GM23338 (cell line): ENCODE results near the gene TRABD. TPM values are rescaled to one million over a fixed set of nuclear protein-coding genes. Genes with fewer than 3 reads are reported as not detected.
"Not testable (repeated sequence)": the region's sequence is repeated elsewhere in the genome, so short reads cannot be mapped to it uniquely, and the experiment has no call there.

ENCODE experiments used
- ATAC-seq: fragments of 200-7000 bp; cut with Tn5 transposase; 3 replicates; pipeline ENCODE4 v1.9.1; 2020
- DNase-seq: peaks from one replicate; pipeline ENCODE4 v3.0.0-alpha.2; 2015; ENCODE audit warnings: low spot score
- H2AFZ ChIP-seq: fragments of 200-600 bp; sonication (generic); 2 replicates; pipeline ENCODE4 v1.8.0; 2016; ENCODE audit warnings: antibody characterized with exemption, mild to moderate bottlenecking, moderate library complexity
- H3F3A ChIP-seq: fragments of 200-600 bp; sonication (generic); replicated peaks from 2 replicates; pipeline ENCODE4 v1.8.0; 2017; ENCODE audit warnings: antibody characterized with exemption, mixed run types, low read depth
- H3K27ac ChIP-seq: fragments of 200-600 bp; sonication (generic); 2 replicates; pipeline ENCODE4 v1.6.1; 2016; ENCODE audit warnings: low read depth
- H3K27me3 ChIP-seq: fragments of 200-600 bp; sonication (generic); 2 replicates; pipeline ENCODE4 v1.8.0; 2016; ENCODE audit warnings: mild to moderate bottlenecking, mixed run types, moderate library complexity; ENCODE audit not compliant: insufficient read depth
- H3K36me3 ChIP-seq: fragments of 200-600 bp; sonication (generic); 2 replicates; pipeline ENCODE4 v1.8.0; 2016; ENCODE audit warnings: mild to moderate bottlenecking; ENCODE audit not compliant: insufficient read depth
- H3K4me1 ChIP-seq: fragments of 200-600 bp; sonication (generic); 2 replicates; pipeline ENCODE4 v1.8.0; 2016; ENCODE audit warnings: mild to moderate bottlenecking, moderate library complexity; ENCODE audit not compliant: insufficient read depth
- H3K4me2 ChIP-seq: fragments of 200-600 bp; sonication (generic); 2 replicates; pipeline ENCODE4 v1.7.1; 2017; ENCODE audit warnings: mixed run types
- H3K4me3 ChIP-seq: fragments of 200-600 bp; sonication (generic); 2 replicates; pipeline ENCODE4 v1.6.1; 2016; ENCODE audit warnings: mixed run types
- H3K79me2 ChIP-seq: fragments of 200-600 bp; sonication (generic); replicated peaks from 2 replicates; pipeline ENCODE4 v1.8.0; 2017; ENCODE audit warnings: mild to moderate bottlenecking; ENCODE audit not compliant: insufficient read depth
- H3K9me2 ChIP-seq: fragments of 200-600 bp; sonication (generic); 2 replicates; pipeline ENCODE4 v1.8.0; 2017; ENCODE audit not compliant: insufficient read depth
- H4K20me1 ChIP-seq: fragments of 200-600 bp; sonication (generic); replicated peaks from 2 replicates; pipeline ENCODE4 v1.8.0; 2017; ENCODE audit warnings: mild to moderate bottlenecking; ENCODE audit not compliant: insufficient read depth
- H3K27ac Mint-ChIP-seq: 2 replicates; pipeline ENCODE4 v1.8.0; 2020; ENCODE audit warnings: inconsistent platforms, mild to moderate bottlenecking, moderate library complexity, mixed read lengths
- H3K27me3 Mint-ChIP-seq: 3 replicates; pipeline ENCODE4 v1.8.0; 2022; ENCODE audit warnings: low read depth, mild to moderate bottlenecking, moderate library complexity, mixed read lengths, inconsistent platforms; ENCODE audit not compliant: insufficient read depth, poor library complexity
- H3K36me3 Mint-ChIP-seq: 3 replicates; pipeline ENCODE4 v1.8.0; 2021; ENCODE audit warnings: low read depth, mild to moderate bottlenecking, inconsistent platforms, moderate library complexity, mixed read lengths
- H3K4me1 Mint-ChIP-seq: 3 replicates; pipeline ENCODE4 v1.8.0; 2020; ENCODE audit warnings: mild to moderate bottlenecking, inconsistent platforms, mixed read lengths
- H3K4me3 Mint-ChIP-seq: 3 replicates; pipeline ENCODE4 v1.8.0; 2021; ENCODE audit warnings: moderate library complexity, mild to moderate bottlenecking, inconsistent platforms, mixed read lengths
- H3K9me3 Mint-ChIP-seq: 3 replicates; pipeline ENCODE4 v1.8.0; 2020; ENCODE audit warnings: moderate library complexity, mild to moderate bottlenecking, inconsistent platforms, mixed read lengths
- CREB1 ChIP-seq: fragments of 250-450 bp; sonication (Bioruptor Pico); IDR thresholded peaks from 2 replicates; pipeline ENCODE4 v1.5.0; 2020; ENCODE audit warnings: low read depth, mild to moderate bottlenecking, moderate library complexity
- EZH2 ChIP-seq: fragments of 200-600 bp; sonication (generic); IDR thresholded peaks from one replicate; pipeline ENCODE4 v1.8.0; 2017; ENCODE audit warnings: antibody characterized with exemption, mild to moderate bottlenecking, low read depth; ENCODE audit not compliant: unreplicated experiment
- EZH2phosphoT487 ChIP-seq: fragments of 200-600 bp; sonication (generic); IDR thresholded peaks from one replicate; pipeline ENCODE4 v1.8.1; 2018; ENCODE audit warnings: antibody characterized with exemption; ENCODE audit not compliant: unreplicated experiment
- ZNF114 ChIP-seq: fragments of 250-450 bp; sonication (Bioruptor Pico); IDR thresholded peaks from 2 replicates; pipeline ENCODE4 v1.5.0; 2020; ENCODE audit warnings: mild to moderate bottlenecking, moderate library complexity
- polyA plus RNA-seq: library from polyadenylated mRNA; unstranded; fragments of >200 nt; fragmentation: Nextera tagmentation; extraction: Ambion mirVana; gene quantifications from 2 replicates; pipeline ENCODE4 v1.2.1, GENCODE V29; 2016
- total RNA-seq: library from RNA; depleted of rRNA; stranded (reverse); fragments of >200 nt; shearing (Covaris generic); gene quantifications from 2 replicates; pipeline ENCODE4 v1.2.3, GENCODE V29; 2014
- TF ChIP-seq, protein P1 (sequence below): fragments of 250-450 bp; sonication (Bioruptor Pico); IDR thresholded peaks from 2 replicates; pipeline ENCODE4 v1.5.0; 2020; ENCODE audit warnings: mild to moderate bottlenecking, moderate library complexity

Gene TRABD
- total and polyA plus RNA-seq, 2 experiments from 2014 or later = 44.1 to 66.1 TPM

DNA sequence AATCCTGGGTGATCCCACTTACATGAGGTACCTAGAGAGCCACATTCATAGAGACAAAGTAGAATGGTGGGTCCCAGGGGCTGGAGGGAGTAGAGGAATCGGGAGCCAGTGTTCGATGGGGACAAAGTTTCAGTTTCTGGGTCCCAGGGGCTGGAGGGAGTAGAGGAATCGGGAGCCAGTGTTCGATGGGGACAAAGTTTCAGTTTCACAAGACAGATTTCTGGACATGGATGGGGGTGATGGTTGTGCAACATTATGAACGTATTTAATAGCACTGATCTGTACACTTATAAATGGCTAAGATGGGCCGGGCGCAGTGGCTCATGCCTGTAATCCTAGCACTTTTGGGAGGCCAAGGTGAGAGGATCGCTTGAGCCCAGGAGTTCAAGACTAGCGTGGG lies 19.3 kb downstream of the TRABD start:
- H3K27ac ChIP-seq, H3K27ac Mint-ChIP-seq, H3K4me3 ChIP-seq, H3K9me3 Mint-ChIP-seq, H3K4me2 ChIP-seq, H3K27me3 ChIP-seq, H3K36me3 ChIP-seq, H3K4me1 ChIP-seq, H3F3A ChIP-seq, ATAC-seq, H3K4me3 Mint-ChIP-seq, H3K4me1 Mint-ChIP-seq, H3K9me2 ChIP-seq, H2AFZ ChIP-seq, H4K20me1 ChIP-seq, DNase-seq: not testable (repeated sequence)
- H3K79me2 ChIP-seq = peaks cover 21% of the 10 kb centered on the region
- peaks cover 15% of the 10 kb centered on the region for H3K27me3 Mint-ChIP-seq
- H3K36me3 Mint-ChIP-seq = peaks cover 34% of the 10 kb centered on the region

DNA sequence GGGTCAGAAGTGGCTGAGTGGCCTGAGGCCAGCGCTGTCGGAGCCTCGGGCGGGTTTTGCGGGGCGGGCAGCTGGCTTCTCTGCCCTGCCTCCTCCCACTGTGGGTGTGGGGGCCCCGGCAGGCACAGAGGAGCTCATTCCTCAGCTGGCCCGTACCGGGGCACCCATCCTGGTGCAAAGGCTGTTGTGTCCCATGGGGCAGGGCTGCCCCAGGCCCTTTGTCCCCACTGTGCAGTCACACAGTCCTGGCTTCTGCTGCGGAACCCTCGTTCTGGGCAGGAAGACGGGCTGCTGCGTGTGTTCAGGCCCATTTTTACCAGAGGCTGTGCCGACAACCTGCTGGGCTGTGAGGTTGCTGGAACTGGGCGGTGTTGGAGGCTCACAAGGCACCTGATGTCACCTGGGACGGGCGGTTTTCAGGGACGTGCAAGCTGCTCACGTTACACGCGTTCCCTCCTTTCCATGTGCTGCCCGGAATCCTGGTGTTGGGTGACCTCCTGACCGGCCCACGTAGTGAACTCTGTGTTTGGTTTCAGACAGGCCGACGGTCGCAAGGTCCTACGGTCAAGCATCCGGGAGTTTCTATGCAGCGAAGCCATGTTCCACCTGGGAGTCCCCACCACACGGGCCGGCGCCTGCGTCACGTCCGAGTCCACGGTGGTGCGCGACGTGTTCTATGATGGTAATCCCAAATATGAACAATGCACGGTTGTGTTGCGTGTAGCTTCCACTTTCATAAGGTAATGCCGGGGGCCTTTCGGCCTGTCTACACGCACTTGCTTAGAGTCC lies 20.3 kb downstream of the TRABD start:
- Histone ChIP-seq H3K4me3 (no peak overlapping the region), H4K20me1 (peaks cover 9% of the 10 kb centered on the region), H3K36me3 (peaks cover 1% of the 10 kb centered on the region; the same call in 1 of the 2 replicates), H3K79me2 (peaks cover 21% of the 10 kb centered on the region), H3K4me1 (peaks cover 8% of the 10 kb centered on the region; the same call in 1 of the 2 replicates), H3K27me3 (peaks cover 9% of the 10 kb centered on the region; the same call in 1 of the 2 replicates), H3F3A (peaks cover 5% of the 10 kb centered on the region; the same call in 1 of the 2 replicates), H2AFZ (no peak overlapping the region), H3K9me2 (no peaks in the 10 kb centered on the region), H3K27ac (no peak overlapping the region), H3K4me2 (no peak overlapping the region)
- DNase-seq = no peak
- no peak for TF ChIP-seq ZNF114 (CRISPR knock-in tag)
- TF ChIP-seq EZH2 = no peak
- no peak for TF ChIP-seq CREB1 (CRISPR knock-in tag)
- TF ChIP-seq, protein P1, sequence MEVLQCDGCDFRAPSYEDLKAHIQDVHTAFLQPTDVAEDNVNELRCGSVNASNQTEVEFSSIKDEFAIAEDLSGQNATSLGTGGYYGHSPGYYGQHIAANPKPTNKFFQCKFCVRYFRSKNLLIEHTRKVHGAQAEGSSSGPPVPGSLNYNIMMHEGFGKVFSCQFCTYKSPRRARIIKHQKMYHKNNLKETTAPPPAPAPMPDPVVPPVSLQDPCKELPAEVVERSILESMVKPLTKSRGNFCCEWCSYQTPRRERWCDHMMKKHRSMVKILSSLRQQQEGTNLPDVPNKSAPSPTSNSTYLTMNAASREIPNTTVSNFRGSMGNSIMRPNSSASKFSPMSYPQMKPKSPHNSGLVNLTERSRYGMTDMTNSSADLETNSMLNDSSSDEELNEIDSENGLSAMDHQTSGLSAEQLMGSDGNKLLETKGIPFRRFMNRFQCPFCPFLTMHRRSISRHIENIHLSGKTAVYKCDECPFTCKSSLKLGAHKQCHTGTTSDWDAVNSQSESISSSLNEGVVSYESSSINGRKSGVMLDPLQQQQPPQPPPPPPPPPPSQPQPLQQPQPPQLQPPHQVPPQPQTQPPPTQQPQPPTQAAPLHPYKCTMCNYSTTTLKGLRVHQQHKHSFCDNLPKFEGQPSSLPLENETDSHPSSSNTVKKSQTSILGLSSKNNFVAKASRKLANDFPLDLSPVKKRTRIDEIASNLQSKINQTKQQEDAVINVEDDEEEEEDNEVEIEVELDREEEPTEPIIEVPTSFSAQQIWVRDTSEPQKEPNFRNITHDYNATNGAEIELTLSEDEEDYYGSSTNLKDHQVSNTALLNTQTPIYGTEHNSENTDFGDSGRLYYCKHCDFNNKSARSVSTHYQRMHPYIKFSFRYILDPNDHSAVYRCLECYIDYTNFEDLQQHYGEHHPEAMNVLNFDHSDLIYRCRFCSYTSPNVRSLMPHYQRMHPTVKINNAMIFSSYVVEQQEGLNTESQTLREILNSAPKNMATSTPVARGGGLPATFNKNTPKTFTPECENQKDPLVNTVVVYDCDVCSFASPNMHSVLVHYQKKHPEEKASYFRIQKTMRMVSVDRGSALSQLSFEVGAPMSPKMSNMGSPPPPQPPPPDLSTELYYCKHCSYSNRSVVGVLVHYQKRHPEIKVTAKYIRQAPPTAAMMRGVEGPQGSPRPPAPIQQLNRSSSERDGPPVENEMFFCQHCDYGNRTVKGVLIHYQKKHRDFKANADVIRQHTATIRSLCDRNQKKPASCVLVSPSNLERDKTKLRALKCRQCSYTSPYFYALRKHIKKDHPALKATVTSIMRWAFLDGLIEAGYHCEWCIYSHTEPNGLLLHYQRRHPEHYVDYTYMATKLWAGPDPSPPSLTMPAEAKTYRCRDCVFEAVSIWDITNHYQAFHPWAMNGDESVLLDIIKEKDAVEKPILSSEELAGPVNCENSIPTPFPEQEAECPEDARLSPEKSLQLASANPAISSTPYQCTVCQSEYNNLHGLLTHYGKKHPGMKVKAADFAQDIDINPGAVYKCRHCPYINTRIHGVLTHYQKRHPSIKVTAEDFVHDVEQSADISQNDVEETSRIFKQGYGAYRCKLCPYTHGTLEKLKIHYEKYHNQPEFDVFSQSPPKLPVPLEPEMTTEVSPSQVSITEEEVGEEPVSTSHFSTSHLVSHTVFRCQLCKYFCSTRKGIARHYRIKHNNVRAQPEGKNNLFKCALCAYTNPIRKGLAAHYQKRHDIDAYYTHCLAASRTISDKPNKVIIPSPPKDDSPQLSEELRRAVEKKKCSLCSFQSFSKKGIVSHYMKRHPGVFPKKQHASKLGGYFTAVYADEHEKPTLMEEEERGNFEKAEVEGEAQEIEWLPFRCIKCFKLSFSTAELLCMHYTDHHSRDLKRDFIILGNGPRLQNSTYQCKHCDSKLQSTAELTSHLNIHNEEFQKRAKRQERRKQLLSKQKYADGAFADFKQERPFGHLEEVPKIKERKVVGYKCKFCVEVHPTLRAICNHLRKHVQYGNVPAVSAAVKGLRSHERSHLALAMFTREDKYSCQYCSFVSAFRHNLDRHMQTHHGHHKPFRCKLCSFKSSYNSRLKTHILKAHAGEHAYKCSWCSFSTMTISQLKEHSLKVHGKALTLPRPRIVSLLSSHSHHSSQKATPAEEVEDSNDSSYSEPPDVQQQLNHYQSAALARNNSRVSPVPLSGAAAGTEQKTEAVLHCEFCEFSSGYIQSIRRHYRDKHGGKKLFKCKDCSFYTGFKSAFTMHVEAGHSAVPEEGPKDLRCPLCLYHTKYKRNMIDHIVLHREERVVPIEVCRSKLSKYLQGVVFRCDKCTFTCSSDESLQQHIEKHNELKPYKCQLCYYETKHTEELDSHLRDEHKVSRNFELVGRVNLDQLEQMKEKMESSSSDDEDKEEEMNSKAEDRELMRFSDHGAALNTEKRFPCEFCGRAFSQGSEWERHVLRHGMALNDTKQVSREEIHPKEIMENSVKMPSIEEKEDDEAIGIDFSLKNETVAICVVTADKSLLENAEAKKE (CRISPR knock-in tag) = no peak
- no peak for TF ChIP-seq EZH2phosphoT487
- ATAC-seq = no peak
- no peak overlapping the region for H3K4me3 Mint-ChIP-seq
- peaks cover 38% of the 10 kb centered on the region for H3K36me3 Mint-ChIP-seq
- H3K9me3 Mint-ChIP-seq = peaks cover 6% of the 10 kb centered on the region; the same call in 2 of the 3 replicates
- H3K27me3 Mint-ChIP-seq = peaks cover 15% of the 10 kb centered on the region
- no peak overlapping the region for H3K27ac Mint-ChIP-seq
- H3K4me1 Mint-ChIP-seq = peaks cover 10% of the 10 kb centered on the region
